ENCODE data around the gene MPHOSPH6.

- TF ChIP-seq ZNF274 (IDR thresholded peaks at IDR 0.05; ENCODE audit: low read depth, low read length) (no peak), YY1 (IDR thresholded peaks at IDR 0.05; ENCODE audit: insufficient read depth, insufficient read length) (no peak)
Observed at GRCh38 chr16:82195917-82196494, 26.0 kb upstream of the MPHOSPH6 start.

Measured in NT2/D1 (cell line).